Neuron (in vitro differentiated cells): ENCODE results near the gene ELFN1.

Experiments used
- H2AFZ ChIP-seq: one replicate; pipeline ENCODE4 v1.6.1; 2013; ENCODE audit warnings: low read depth, mild to moderate bottlenecking, inconsistent platforms, low read length, moderate library complexity
- H3K27me3 ChIP-seq: one replicate; pipeline ENCODE4 v1.6.1; 2013; ENCODE audit warnings: low read length; ENCODE audit not compliant: insufficient read depth
- H3K36me3 ChIP-seq: one replicate; pipeline ENCODE4 v1.6.1; 2013; ENCODE audit warnings: low read length; ENCODE audit not compliant: insufficient read depth
- H3K4me1 ChIP-seq: one replicate; pipeline ENCODE4 v1.6.1; 2013; ENCODE audit warnings: low read length; ENCODE audit not compliant: insufficient read depth
- H3K4me3 ChIP-seq: 2 replicates; pipeline ENCODE4 v1.5.1; 2013; ENCODE audit warnings: mild to moderate bottlenecking, low read length, moderate library complexity
- H3K9me3 ChIP-seq: one replicate; pipeline ENCODE4 v1.6.1; 2013; ENCODE audit warnings: low read length

ELFN1 gene

GRCh38 chr7:1702652-1703051, 32.6 kb downstream of the ELFN1 start:
- no peak overlapping the region for H2AFZ ChIP-seq
- H3K36me3 ChIP-seq, result peaks cover 65% of the 10 kb centered on the region
- no peaks in the 10 kb centered on the region for H3K27me3 ChIP-seq
- no peaks in the 10 kb centered on the region for H3K4me1 ChIP-seq
- peaks cover 31% of the 10 kb centered on the region for H3K9me3 ChIP-seq
- no peak overlapping the region for H3K4me3 ChIP-seq

GRCh38 chr7:1703441-1703840, 33.4 kb downstream of the ELFN1 start:
- Histone ChIP-seq H2AFZ (no peak overlapping the region), H3K4me3 (no peak overlapping the region), H3K27me3 (no peaks in the 10 kb centered on the region), H3K36me3 (peaks cover 66% of the 10 kb centered on the region), H3K9me3 (peaks cover 37% of the 10 kb centered on the region), H3K4me1 (no peaks in the 10 kb centered on the region)

- Histone ChIP-seq H3K4me1 (no peaks in the 10 kb centered on the region), H3K36me3 (peaks cover 66% of the 10 kb centered on the region), H2AFZ (no peak overlapping the region), H3K9me3 (peaks cover 40% of the 10 kb centered on the region), H3K4me3 (no peak overlapping the region), H3K27me3 (no peaks in the 10 kb centered on the region)
These were observed 34.1 kb downstream of the ELFN1 start for GRCh38 chr7:1703871-1704810.

- Histone ChIP-seq H3K4me1 (no peaks in the 10 kb centered on the region), H3K9me3 (peaks cover 46% of the 10 kb centered on the region), H3K27me3 (no peaks in the 10 kb centered on the region), H3K36me3 (peaks cover 68% of the 10 kb centered on the region), H3K4me3 (no peak overlapping the region), H2AFZ (no peak overlapping the region)
These were observed 35.0 kb downstream of the ELFN1 start for GRCh38 chr7:1704811-1705738.

- H3K4me1 ChIP-seq, result no peaks in the 10 kb centered on the region
- no peak overlapping the region for H3K4me3 ChIP-seq
- no peaks in the 10 kb centered on the region for H3K27me3 ChIP-seq
- peaks cover 39% of the 10 kb centered on the region for H3K9me3 ChIP-seq
- peaks cover 68% of the 10 kb centered on the region for H3K36me3 ChIP-seq
- no peak overlapping the region for H2AFZ ChIP-seq
These were observed 35.8 kb downstream of the ELFN1 start for GRCh38 chr7:1705856-1706255.

GRCh38 chr7:1706381-1706720, 36.3 kb downstream of the ELFN1 start:
- H3K4me3 ChIP-seq, result no peak overlapping the region
- no peaks in the 10 kb centered on the region for H3K4me1 ChIP-seq
- H3K36me3 ChIP-seq, result peaks cover 66% of the 10 kb centered on the region
- H3K9me3 ChIP-seq, result peaks cover 36% of the 10 kb centered on the region
- no peaks in the 10 kb centered on the region for H3K27me3 ChIP-seq
- H2AFZ ChIP-seq, result no peak overlapping the region

GRCh38 chr7:1706721-1707613, 36.9 kb downstream of the ELFN1 start:
- H3K27me3 ChIP-seq, result no peaks in the 10 kb centered on the region
- no peaks in the 10 kb centered on the region for H3K4me1 ChIP-seq
- no peak overlapping the region for H3K4me3 ChIP-seq
- peaks cover 64% of the 10 kb centered on the region for H3K36me3 ChIP-seq
- peaks cover 33% of the 10 kb centered on the region for H3K9me3 ChIP-seq
- H2AFZ ChIP-seq, result no peak overlapping the region

- Histone ChIP-seq H3K4me3 (no peak overlapping the region), H3K36me3 (peaks cover 63% of the 10 kb centered on the region), H3K4me1 (peaks cover 4% of the 10 kb centered on the region), H2AFZ (no peak overlapping the region), H3K27me3 (no peaks in the 10 kb centered on the region), H3K9me3 (peaks cover 28% of the 10 kb centered on the region)
These were observed 37.9 kb downstream of the ELFN1 start for GRCh38 chr7:1707756-1708595.

GRCh38 chr7:1708596-1709251, 38.6 kb downstream of the ELFN1 start:
- H3K4me3 ChIP-seq, result no peak overlapping the region
- peaks cover 11% of the 10 kb centered on the region for H3K4me1 ChIP-seq
- peaks cover 28% of the 10 kb centered on the region for H3K9me3 ChIP-seq
- H3K36me3 ChIP-seq, result peaks cover 61% of the 10 kb centered on the region
- H3K27me3 ChIP-seq, result no peaks in the 10 kb centered on the region
- no peak overlapping the region for H2AFZ ChIP-seq

- Histone ChIP-seq H2AFZ (no peak overlapping the region), H3K27me3 (no peaks in the 10 kb centered on the region), H3K4me3 (no peak overlapping the region), H3K9me3 (peaks cover 28% of the 10 kb centered on the region), H3K4me1 (peaks cover 16% of the 10 kb centered on the region), H3K36me3 (peaks cover 64% of the 10 kb centered on the region)
These were observed 39.2 kb downstream of the ELFN1 start for GRCh38 chr7:1709281-1709680.

- H3K4me1 ChIP-seq, result peaks cover 16% of the 10 kb centered on the region
- peaks cover 28% of the 10 kb centered on the region for H3K9me3 ChIP-seq
- H3K4me3 ChIP-seq, result no peak overlapping the region
- H3K36me3 ChIP-seq, result peaks cover 65% of the 10 kb centered on the region
- no peaks in the 10 kb centered on the region for H3K27me3 ChIP-seq
- no peak overlapping the region for H2AFZ ChIP-seq
These were observed 39.8 kb downstream of the ELFN1 start for GRCh38 chr7:1709900-1710299.
